Skeletal muscle satellite cell (primary cell): Measurements from ENCODE around the gene GNAI2.
"Not testable (repeated sequence)": the region's sequence is repeated elsewhere in the genome, so short reads cannot be mapped to it uniquely, and the experiment has no call there.

Experiments used
- H3K27me3 ChIP-seq: 2 replicates; pipeline ENCODE4 v1.7.0; 2013; ENCODE audit warnings: low read length; ENCODE audit not compliant: control insufficient read depth, insufficient read depth
- H3K36me3 ChIP-seq: 2 replicates; pipeline ENCODE4 v1.7.0; 2013; ENCODE audit warnings: mild to moderate bottlenecking, control low read depth, low read length; ENCODE audit not compliant: insufficient read depth
- H3K4me1 ChIP-seq: 2 replicates; pipeline ENCODE4 v1.7.0; 2013; ENCODE audit warnings: low read length; ENCODE audit not compliant: control insufficient read depth, insufficient read depth
- H3K4me2 ChIP-seq: 2 replicates; pipeline ENCODE4 v1.7.0; 2013; ENCODE audit warnings: mild to moderate bottlenecking, low read length
- H3K4me3 ChIP-seq: 2 replicates; pipeline ENCODE4 v1.7.0; 2013; ENCODE audit warnings: low read length
- H3K9ac ChIP-seq: 2 replicates; pipeline ENCODE4 v1.7.0; 2013; ENCODE audit warnings: mild to moderate bottlenecking, low read depth, low read length, moderate library complexity
- H3K9me3 ChIP-seq: replicated peaks from 2 replicates; pipeline ENCODE4 v1.7.0; 2013; ENCODE audit warnings: mild to moderate bottlenecking, control low read depth, low read length

GNAI2 gene

DNA sequence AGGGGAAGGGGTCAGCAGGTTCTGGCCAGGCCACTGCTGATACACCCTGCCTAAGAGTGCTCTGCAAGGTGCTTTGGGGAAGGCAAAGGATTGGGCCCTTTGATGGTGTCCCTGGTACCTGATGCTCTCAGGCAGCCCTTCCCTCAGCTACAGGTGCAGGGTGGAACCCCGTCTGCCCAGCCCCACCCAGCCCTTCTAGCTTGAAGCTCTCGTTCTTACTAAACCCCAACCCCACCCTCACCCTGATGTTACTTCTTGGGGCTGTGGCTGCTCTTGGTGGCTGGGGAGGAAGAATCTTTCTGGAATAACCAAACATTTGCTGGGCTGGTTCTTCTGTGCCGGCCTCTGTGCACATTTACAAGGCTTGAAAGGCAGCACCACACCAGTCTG, 6.4 kb downstream of the GNAI2 start:
- peaks cover 69% of the 10 kb centered on the region for H3K4me1 ChIP-seq
- no peaks in the 10 kb centered on the region for H3K27me3 ChIP-seq
- peak overlapping the region; percentile 50 for H3K4me2 ChIP-seq
- peak overlapping the region; percentile 43 for H3K9ac ChIP-seq
- peaks cover 25% of the 10 kb centered on the region for H3K36me3 ChIP-seq
- no peaks in the 10 kb centered on the region for H3K9me3 ChIP-seq
- no peak overlapping the region for H3K4me3 ChIP-seq

DNA sequence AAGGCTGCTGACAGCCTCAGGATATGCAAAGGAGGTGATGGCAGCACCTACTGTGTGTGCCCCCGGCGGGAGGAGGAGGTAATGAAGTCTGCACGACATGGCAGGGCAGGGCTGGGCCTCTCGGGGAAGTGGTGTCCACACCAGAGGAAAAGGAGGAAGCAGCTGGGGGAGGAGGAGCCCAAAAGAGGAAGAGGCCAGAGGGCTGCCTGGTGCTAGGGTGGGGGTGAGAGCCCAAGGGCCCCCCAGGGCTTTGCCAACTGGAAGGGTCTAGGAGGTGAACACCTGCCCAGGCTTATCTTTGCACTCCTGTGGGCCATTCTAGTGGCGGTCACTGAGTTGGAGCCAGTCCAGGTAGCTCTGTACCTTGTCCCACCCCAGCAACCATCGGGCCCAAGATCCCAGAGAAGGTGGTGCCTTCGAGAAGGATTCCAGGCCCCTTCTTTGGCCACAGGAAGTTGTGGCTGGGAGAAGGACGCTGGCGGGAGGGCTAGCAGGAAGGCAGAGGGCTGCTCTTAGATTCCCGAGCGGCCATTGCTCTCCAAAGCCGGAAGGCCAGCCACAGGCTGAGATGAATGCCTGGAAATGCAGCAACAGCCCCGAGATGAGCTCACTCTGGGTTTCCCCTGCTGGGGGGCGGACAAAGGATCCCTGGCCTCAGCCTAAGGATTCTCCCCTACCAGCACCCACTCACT, 7.0 kb downstream of the GNAI2 start:
- Histone ChIP-seq H3K4me1 (peaks cover 75% of the 10 kb centered on the region), H3K36me3 (peaks cover 25% of the 10 kb centered on the region), H3K4me2 (peak overlapping the region; percentile 50), H3K27me3 (no peaks in the 10 kb centered on the region), H3K9me3 (no peaks in the 10 kb centered on the region), H3K4me3 (no peak overlapping the region), H3K9ac (peak overlapping the region; percentile 43)

DNA sequence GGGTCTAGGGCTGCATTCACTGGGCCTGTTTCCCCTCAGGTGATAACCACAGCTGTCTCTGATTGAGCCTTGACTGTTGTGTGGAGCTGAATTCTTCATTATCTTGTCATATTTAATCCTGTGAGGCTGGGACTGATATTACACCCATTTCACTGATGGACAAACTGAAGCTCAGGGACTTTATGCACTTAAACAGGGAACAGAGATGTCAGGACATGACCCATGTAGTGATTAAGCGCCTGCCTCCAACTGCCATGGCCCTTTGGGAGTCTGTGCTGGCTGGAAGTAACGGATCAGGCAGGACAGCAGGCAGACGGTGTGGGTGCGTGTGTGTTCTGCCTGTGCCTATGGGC, 7.5 kb downstream of the GNAI2 start:
- Histone ChIP-seq H3K4me1 (peaks cover 75% of the 10 kb centered on the region), H3K36me3 (peaks cover 25% of the 10 kb centered on the region), H3K27me3 (no peaks in the 10 kb centered on the region), H3K9ac (peak overlapping the region; percentile 22), H3K4me2 (peak overlapping the region; percentile 50), H3K4me3 (no peak overlapping the region), H3K9me3 (no peaks in the 10 kb centered on the region)

DNA sequence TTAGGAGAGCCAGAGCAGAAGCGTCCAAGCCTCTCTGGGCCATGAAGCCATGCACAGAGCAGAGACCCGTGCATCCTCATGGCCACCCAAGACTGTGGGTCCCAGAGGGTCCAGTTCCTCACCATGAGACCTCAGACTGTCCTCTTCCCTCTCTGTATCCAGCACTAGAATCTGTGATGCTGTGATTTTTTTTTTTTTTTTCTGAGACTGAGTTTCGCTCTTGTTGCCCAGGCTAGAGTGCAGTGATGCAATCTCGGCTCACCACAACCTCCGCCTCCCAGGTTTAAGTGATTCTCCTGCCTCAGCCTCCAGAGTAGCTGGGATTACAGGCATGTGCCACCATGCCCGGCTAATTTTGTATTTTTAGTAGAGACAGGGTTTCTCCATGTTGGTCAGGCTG, 8.8 kb downstream of the GNAI2 start:
- not testable (repeated sequence) for H3K27me3 ChIP-seq, H3K4me2 ChIP-seq, H3K9ac ChIP-seq, H3K4me3 ChIP-seq, H3K9me3 ChIP-seq
- Histone ChIP-seq H3K36me3 (peaks cover 18% of the 10 kb centered on the region), H3K4me1 (peaks cover 79% of the 10 kb centered on the region)

DNA sequence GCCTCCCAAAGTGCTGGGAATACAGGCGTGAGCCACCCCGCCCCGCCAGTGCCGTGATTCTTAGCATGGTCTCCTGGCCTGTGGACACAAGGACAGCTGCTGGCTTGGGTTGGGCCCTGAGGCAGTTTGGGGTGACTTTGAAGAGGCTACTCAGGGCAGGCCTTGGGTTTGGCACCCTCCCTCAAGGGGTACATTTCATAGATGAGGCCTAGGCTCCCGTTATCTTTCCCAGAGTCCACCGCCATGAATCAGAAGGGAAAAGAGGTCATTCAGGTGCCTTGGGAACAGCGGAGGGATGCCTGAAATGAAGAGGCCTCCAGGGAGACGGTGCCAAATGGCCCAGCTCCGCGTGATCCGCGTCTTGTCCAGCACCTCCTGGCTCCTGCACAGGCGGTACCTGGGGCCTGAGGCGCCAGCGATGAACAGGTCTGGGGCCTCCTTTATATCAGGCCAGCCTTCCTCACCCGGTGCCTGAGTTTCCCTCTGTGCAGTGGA, 9.3 kb downstream of the GNAI2 start:
- peak overlapping the region; percentile 87 for H3K4me2 ChIP-seq
- peak overlapping the region; percentile 83 for H3K9ac ChIP-seq
- peaks cover 16% of the 10 kb centered on the region for H3K36me3 ChIP-seq
- H3K27me3 ChIP-seq, result no peaks in the 10 kb centered on the region
- peaks cover 84% of the 10 kb centered on the region for H3K4me1 ChIP-seq
- peak overlapping the region; percentile 60 for H3K4me3 ChIP-seq
- no peaks in the 10 kb centered on the region for H3K9me3 ChIP-seq

DNA sequence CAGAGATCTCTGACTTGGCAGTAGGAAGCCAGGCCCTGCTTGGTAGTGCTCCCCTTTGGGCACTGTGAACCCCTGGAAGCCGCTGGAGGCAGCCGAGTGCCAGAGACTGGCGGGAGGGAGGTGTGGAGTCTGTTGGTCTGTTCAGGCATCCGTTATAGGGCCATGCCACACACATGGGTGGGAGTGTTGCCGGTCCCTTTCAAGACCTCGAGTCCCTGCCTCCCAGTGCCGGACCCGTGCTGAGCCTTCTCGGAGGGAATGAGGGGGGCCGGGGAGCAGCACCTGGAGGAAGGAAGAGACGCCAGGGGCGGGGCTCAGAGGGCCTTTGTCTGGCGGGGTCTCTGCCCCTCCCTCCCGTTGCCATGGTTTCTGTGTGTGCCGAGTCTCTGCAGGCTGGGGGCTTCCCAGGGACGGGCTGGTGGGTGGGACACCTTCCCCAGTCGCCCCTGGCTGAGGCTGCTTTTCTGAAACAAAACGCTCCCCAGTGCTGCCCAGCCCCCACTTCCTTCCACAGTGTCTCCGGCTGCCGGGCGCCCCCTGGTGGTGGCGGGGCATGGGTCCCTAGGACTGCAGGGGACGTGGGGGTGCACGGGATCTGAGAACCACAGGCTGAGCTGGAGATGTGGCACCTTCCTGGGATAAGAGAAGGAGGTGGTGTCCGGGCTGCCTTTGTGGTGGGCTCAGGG, 10.0 kb downstream of the GNAI2 start:
- peak overlapping the region; percentile 83 for H3K9ac ChIP-seq
- H3K36me3 ChIP-seq, result peaks cover 19% of the 10 kb centered on the region
- H3K9me3 ChIP-seq, result no peaks in the 10 kb centered on the region
- no peaks in the 10 kb centered on the region for H3K27me3 ChIP-seq
- peak overlapping the region; percentile 87 for H3K4me2 ChIP-seq
- H3K4me3 ChIP-seq, result peak overlapping the region; percentile 60
- H3K4me1 ChIP-seq, result peaks cover 86% of the 10 kb centered on the region

DNA sequence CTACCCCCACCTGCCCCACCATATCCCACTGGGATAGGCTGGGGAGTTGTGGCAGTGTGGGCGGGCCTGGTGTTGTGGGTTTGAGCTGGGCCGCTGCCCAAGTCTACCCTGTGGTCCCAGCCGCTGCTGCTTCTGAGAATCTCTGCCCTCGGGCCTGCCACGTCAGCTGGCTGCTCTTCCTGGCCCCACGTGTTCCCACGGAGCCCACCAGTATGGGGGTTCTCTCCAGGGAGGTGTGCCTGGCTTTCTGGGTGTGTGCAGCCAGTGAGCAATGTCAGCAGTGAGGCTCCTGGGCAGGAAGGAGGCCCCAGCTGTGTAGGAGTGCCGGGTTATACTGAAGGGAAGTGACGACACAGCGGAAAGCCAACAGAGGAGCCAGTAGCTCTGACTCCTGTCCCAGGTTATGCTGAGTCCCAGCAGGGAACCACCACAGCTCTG, 10.5 kb downstream of the GNAI2 start:
- peak overlapping the region; percentile 83 for H3K9ac ChIP-seq
- peak overlapping the region; percentile 10 for H3K4me3 ChIP-seq
- no peaks in the 10 kb centered on the region for H3K27me3 ChIP-seq
- peak overlapping the region; percentile 87 for H3K4me2 ChIP-seq
- peaks cover 20% of the 10 kb centered on the region for H3K36me3 ChIP-seq
- H3K4me1 ChIP-seq, result peaks cover 84% of the 10 kb centered on the region
- H3K9me3 ChIP-seq, result no peaks in the 10 kb centered on the region

DNA sequence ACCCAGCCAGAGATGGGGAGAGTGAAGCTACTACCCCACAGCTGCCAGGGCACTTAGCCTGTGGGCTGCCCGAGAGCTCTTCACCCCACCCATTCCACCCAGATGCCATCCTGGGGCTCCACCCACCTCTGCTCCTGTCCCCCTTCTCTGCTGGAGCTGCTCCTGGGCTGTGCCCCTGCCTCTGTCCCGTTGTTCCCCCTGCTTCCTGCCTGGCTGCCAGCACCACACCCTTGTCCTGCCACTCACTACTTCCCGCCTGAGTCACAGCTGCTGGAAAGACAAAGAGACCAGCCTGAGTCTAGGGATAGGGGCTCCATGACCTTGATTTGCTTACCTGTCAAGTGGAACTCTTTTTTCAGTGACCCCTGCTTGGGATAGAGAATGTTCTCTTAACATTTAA, 12.4 kb downstream of the GNAI2 start:
- Histone ChIP-seq H3K9me3 (no peaks in the 10 kb centered on the region), H3K4me2 (peak overlapping the region; percentile 69), H3K4me3 (no peak overlapping the region), H3K36me3 (peaks cover 33% of the 10 kb centered on the region), H3K9ac (peak overlapping the region; percentile 62), H3K4me1 (peaks cover 84% of the 10 kb centered on the region), H3K27me3 (no peaks in the 10 kb centered on the region)

DNA sequence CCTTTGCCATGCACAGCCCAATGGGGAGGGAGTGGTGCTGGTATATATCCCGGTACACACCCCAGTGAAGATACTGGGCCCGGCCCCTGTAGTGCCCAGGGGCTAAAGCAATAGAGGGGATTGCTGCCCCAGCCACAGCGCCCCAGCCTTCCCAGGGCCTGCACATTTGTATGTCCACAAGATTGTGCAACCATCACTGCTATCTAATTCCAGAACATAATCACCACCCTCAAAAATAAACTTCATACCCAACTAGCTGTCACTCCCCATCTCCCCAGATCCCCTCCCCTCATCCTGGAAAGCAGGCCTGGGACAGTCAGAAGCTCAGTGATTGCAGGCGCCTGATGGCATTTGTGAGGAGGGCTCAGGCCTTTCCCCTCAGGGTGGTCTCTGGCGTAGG, 13.5 kb downstream of the GNAI2 start:
- Histone ChIP-seq H3K4me1 (peaks cover 86% of the 10 kb centered on the region), H3K4me3 (no peak overlapping the region), H3K9ac (no peak overlapping the region), H3K9me3 (no peaks in the 10 kb centered on the region), H3K36me3 (peaks cover 36% of the 10 kb centered on the region), H3K27me3 (no peaks in the 10 kb centered on the region), H3K4me2 (no peak overlapping the region)

DNA sequence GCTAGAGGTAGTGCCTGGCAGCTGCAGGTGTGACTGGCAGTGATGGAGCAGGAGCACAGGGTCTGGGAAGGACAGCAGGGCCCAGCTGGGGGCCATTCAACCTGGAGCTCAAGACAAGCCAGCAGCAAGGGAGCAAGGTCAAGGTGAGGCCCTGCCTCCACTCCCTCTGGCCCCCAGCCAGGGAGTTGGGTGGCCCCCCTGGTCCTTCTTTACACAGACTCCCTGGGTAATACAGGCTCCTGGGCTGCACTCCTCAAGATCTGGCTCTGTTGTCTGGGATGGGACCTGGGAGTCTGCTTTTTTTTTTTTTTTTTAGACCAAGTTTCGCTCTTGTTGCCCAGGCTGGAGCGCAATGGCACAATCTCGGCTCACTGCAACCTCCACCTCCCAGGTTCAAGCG, 14.5 kb downstream of the GNAI2 start:
- no peak overlapping the region for H3K4me2 ChIP-seq
- H3K27me3 ChIP-seq, result no peaks in the 10 kb centered on the region
- H3K9ac ChIP-seq, result no peak overlapping the region
- H3K36me3 ChIP-seq, result peaks cover 45% of the 10 kb centered on the region
- H3K4me1 ChIP-seq, result peaks cover 90% of the 10 kb centered on the region
- H3K9me3 ChIP-seq, result no peaks in the 10 kb centered on the region
- H3K4me3 ChIP-seq, result no peak overlapping the region

DNA sequence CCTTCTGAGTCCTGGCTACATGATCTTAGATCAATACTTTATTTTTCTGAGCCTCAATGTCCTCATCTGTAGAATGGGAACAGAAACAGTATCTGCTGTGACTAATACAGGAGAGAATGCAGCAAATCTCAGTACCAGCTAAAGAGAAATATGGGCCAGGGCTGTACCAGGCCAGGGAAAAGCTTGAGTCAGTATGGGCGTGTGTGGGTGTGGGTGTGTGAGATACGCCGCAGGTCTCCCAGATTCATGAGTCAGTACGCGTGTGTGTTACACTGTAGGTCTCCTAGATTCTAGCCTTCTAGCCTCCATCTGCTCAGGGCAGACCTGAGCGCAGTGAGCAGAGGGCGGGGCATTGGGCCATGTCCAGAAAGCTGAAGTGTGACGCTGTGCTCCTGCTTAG, 15.2 kb downstream of the GNAI2 start:
- Histone ChIP-seq H3K4me1 (peaks cover 82% of the 10 kb centered on the region), H3K36me3 (peaks cover 48% of the 10 kb centered on the region), H3K9me3 (no peaks in the 10 kb centered on the region), H3K9ac (no peak overlapping the region), H3K27me3 (no peaks in the 10 kb centered on the region), H3K4me3 (no peak overlapping the region), H3K4me2 (peak overlapping the region; percentile 31)
